Heart right ventricle (tissue), 16 donors: ENCODE results near the gene TXNDC2. TPM values are rescaled to one million over a fixed set of nuclear protein-coding genes. Genes with fewer than 3 reads are reported as not detected.

Experiments used
- ATAC-seq, 8 donors: fragments of 200-7000 bp; cut with Tn5 transposase; one replicate each; pipeline ENCODE4 v1.9.1; 2020; ENCODE audit warnings: mild to moderate bottlenecking in 8 of 8, moderate library complexity in 8 of 8, moderate number of reproducible peaks in 1 of 8
- DNase-seq, 2 donors: peaks; one replicate each; pipeline ENCODE4 v3.0.0-alpha.2; 2020
- H3K27ac ChIP-seq, 10 donors: fragments of 200-600 bp; sonication (generic) in 2 of 10; one replicate each; pipeline versions ENCODE4 v1.5.0 to v1.8.0; 2020 to 2022; ENCODE audit warnings: mild to moderate bottlenecking in 3 of 10
- H3K27me3 ChIP-seq, 7 donors: fragments of 200-600 bp; one replicate each; pipeline ENCODE4 v1.8.0; 2021 to 2022; ENCODE audit warnings: mild to moderate bottlenecking in 2 of 7
- H3K36me3 ChIP-seq, 9 donors: fragments of 200-600 bp; sonication (generic) in 1 of 9; one replicate each; pipeline versions ENCODE4 v1.5.0 to v1.8.0; 2020 to 2022; ENCODE audit warnings: mild to moderate bottlenecking in 2 of 9
- H3K4me1 ChIP-seq, 9 donors: fragments of 200-600 bp; sonication (generic) in 1 of 9; one replicate each; pipeline versions ENCODE4 v1.5.0 to v1.8.0; 2020 to 2022; ENCODE audit warnings: mild to moderate bottlenecking in 4 of 9
- H3K4me3 ChIP-seq, 10 donors: fragments of 200-600 bp; sonication (generic) in 2 of 10; one replicate each; pipeline versions ENCODE4 v1.5.0 to v1.8.0; 2020 to 2022; ENCODE audit warnings: mild to moderate bottlenecking in 7 of 10, moderate library complexity in 2 of 10
- H3K9me3 ChIP-seq, 11 donors: fragments of 200-600 bp in 10 of 11; sonication (generic) in 2 of 11; one replicate each; pipeline versions ENCODE4 v1.5.0 to v1.8.0; 2013 to 2022; ENCODE audit warnings: mild to moderate bottlenecking in 2 of 11, control low read depth in 1 of 11, moderate library complexity in 1 of 11
- CTCF ChIP-seq, 9 donors: fragments of 200-600 bp; sonication (generic) in 2 of 9; IDR thresholded peaks; one replicate each; pipeline versions ENCODE4 v1.5.0 to v1.8.0; 2021 to 2022; ENCODE audit warnings: antibody characterized with exemption in 9 of 9, mild to moderate bottlenecking in 5 of 9, moderate library complexity in 1 of 9
- WGBS, 2 donors: extraction: QIAGEN DNeasy Blood & Tissue Kit; methylation state at CpG; one replicate each; pipeline ENCODE4 v1.1.7; 2013; ENCODE audit warnings: inconsistent platforms in 1 of 2; 5-methylcytosine and 5-hydroxymethylcytosine counted together
- intact Hi-C, 10 donors: fragments of 100-400 bp; cut with DNase I; formaldehyde crosslinking; loops; one replicate each; pipeline versions ENCODE4 v1.11.1 to v1.14.2; 2022
- polyA plus RNA-seq, 2 donors: library from polyadenylated mRNA; stranded (reverse); fragments of 200-250 nt; gene quantifications; one replicate each; pipeline ENCODE4 v1.2.3, GENCODE V29; 2013
- total RNA-seq, 10 donors: library from RNA; stranded (reverse); fragmentation: NEBNext Ultra II Directional in 3 of 10; extraction: Animal tissue kit (Norgen Biotek cat#: 25700) in 3 of 10; gene quantifications; one replicate each; pipeline versions ENCODE4 v1.2.1 to v1.2.4, GENCODE V29; 2021 to 2023
- donor health status: Arrhythmogenic right ventricular cardiomyopathy.
- donor health status: ischemic (EF 13 %, LVEDD 7.1; RV severe dilation, severe dysfunction).
- donor health status: healthy with polysubstance abuse.
- donor health status: DM: no; HTN: yes; CAD: no.
- donor health status: DM: no; HTN: no; CAD: no.
- donor health status: ischemic (EF 25% LVEDD 6.9; RV normal size, moderate dysfunction).
- donor health status: ischemic (EF 25% LVEDD 5.7; RV mildly dilated, moderate dysfunction).
- donor health status: healthy.
- donor health status: DM: yes; HTN: yes; CAD: no.
- donor health status: Ischemic cardiomyopathy.
- donor health status: ischemic (EF 35%, LVEDD 5.7; RV mildly dilated, moderate dysfunction).
- donor health status: nonischemic (EF 11% LVEDD 7.7; RV severe dilation, severe dysfunction).
- donor health status: DM: yes; HTN: yes; CAD: no.
- donor health status: PGD.
- donor health status: ischemic (EF 29% LVEDD 5.4; RV normal size, mild dysfunction).
- donor health status: nonischemic (EF 23%, LVEDD 6.1; RV moderate dilation, normal function).

Gene TXNDC2
- total and polyA plus RNA-seq, 12 donors: 0.04 to 0.22 TPM; not detected in 10

GRCh38 chr18:9878783-9879242 lies 7.0 kb upstream of the TXNDC2 start:
- Histone ChIP-seq H3K4me1 (peaks cover 0 to 19% (median 13%) of the 10 kb centered on the region in 9 donors), H3K27me3 (no peaks in the 10 kb centered on the region), H3K36me3 (no peaks in the 10 kb centered on the region), H3K4me3 (no peak overlapping the region), H3K27ac (no peak overlapping the region), H3K9me3 (no peaks in the 10 kb centered on the region)
- DNase-seq (no peak), ATAC-seq (no peak)
- TF ChIP-seq CTCF (IDR thresholded peaks at IDR 0.05): no peak
- intact Hi-C loops: no loop called here
- WGBS, 2 donors: 95 to 96% methylated on average over 6 of the region's 6 CpGs

GRCh38 chr18:9884090-9884489 lies 1.7 kb upstream of the TXNDC2 start:
- intact Hi-C loops: no loop called here
- no peak overlapping the region for H3K27ac ChIP-seq
- H3K4me3 ChIP-seq: no peak overlapping the region
- no peak for TF ChIP-seq CTCF (IDR thresholded peaks at IDR 0.05)
- ATAC-seq: no peak
- WGBS, 2 donors: 78 to 82% methylated on average over 6 of the region's 6 CpGs
- no peaks in the 10 kb centered on the region for H3K36me3 ChIP-seq
- H3K27me3 ChIP-seq: no peaks in the 10 kb centered on the region
- no peaks in the 10 kb centered on the region for H3K4me1 ChIP-seq
- no peak for DNase-seq
- H3K9me3 ChIP-seq: no peaks in the 10 kb centered on the region

GRCh38 chr18:9884532-9885140 lies 1.1 kb upstream of the TXNDC2 start:
- TF ChIP-seq CTCF (IDR thresholded peaks at IDR 0.05): no peak
- Histone ChIP-seq H3K4me3 (no peak overlapping the region), H3K4me1 (no peaks in the 10 kb centered on the region), H3K36me3 (no peaks in the 10 kb centered on the region), H3K27ac (no peak overlapping the region), H3K9me3 (no peaks in the 10 kb centered on the region), H3K27me3 (no peaks in the 10 kb centered on the region)
- intact Hi-C loops: no loop called here
- DNase-seq: no peak
- 83 to 84% methylated on average over 12 of the region's 12 CpGs for WGBS, 2 donors
- ATAC-seq: no peak

GRCh38 chr18:9886005-9886348 lies 204 bp downstream of the TXNDC2 start:
- Histone ChIP-seq H3K27ac (no peak overlapping the region), H3K4me3 (no peak overlapping the region), H3K9me3 (no peaks in the 10 kb centered on the region), H3K27me3 (no peaks in the 10 kb centered on the region), H3K36me3 (no peaks in the 10 kb centered on the region), H3K4me1 (peaks cover 0 to 7% (median 0%) of the 10 kb centered on the region in 9 donors)
- DNase-seq (no peak), ATAC-seq (no peak)
- no peak for TF ChIP-seq CTCF (IDR thresholded peaks at IDR 0.05)
- intact Hi-C loops: no loop called here
- 97 to 98% methylated on average over 3 of the region's 3 CpGs for WGBS, 2 donors
